ENCODE measurements around the gene SORL1. TPM values are rescaled to one million over a fixed set of nuclear protein-coding genes. Genes with fewer than 3 reads are reported as not detected.

The SORL1 gene
- polyA plus RNA-seq, 1 donor from 2014 or later: 6.5 TPM

GRCh38 chr11:121417055-121417551 lies 35.0 kb upstream of the SORL1 start:
- no peak overlapping the region for H2AFZ ChIP-seq (ENCODE audit: low read depth, low read length)
- no peak for TF ChIP-seq POLR2AphosphoS5 (IDR thresholded peaks at IDR 0.05)
- TF ChIP-seq MXI1 (conservative IDR thresholded peaks at IDR 0.05; ENCODE audit: poor library complexity, severe bottlenecking): no peak
- TF ChIP-seq, protein P1, sequence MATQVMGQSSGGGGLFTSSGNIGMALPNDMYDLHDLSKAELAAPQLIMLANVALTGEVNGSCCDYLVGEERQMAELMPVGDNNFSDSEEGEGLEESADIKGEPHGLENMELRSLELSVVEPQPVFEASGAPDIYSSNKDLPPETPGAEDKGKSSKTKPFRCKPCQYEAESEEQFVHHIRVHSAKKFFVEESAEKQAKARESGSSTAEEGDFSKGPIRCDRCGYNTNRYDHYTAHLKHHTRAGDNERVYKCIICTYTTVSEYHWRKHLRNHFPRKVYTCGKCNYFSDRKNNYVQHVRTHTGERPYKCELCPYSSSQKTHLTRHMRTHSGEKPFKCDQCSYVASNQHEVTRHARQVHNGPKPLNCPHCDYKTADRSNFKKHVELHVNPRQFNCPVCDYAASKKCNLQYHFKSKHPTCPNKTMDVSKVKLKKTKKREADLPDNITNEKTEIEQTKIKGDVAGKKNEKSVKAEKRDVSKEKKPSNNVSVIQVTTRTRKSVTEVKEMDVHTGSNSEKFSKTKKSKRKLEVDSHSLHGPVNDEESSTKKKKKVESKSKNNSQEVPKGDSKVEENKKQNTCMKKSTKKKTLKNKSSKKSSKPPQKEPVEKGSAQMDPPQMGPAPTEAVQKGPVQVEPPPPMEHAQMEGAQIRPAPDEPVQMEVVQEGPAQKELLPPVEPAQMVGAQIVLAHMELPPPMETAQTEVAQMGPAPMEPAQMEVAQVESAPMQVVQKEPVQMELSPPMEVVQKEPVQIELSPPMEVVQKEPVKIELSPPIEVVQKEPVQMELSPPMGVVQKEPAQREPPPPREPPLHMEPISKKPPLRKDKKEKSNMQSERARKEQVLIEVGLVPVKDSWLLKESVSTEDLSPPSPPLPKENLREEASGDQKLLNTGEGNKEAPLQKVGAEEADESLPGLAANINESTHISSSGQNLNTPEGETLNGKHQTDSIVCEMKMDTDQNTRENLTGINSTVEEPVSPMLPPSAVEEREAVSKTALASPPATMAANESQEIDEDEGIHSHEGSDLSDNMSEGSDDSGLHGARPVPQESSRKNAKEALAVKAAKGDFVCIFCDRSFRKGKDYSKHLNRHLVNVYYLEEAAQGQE (IDR thresholded peaks at IDR 0.05; ENCODE audit: borderline replicate concordance): no peak
- no peak for TF ChIP-seq SMC3 (conservative IDR thresholded peaks at IDR 0.05; ENCODE audit: poor library complexity)
- TF ChIP-seq EZH2 (IDR thresholded peaks at IDR 0.05; ENCODE audit: borderline replicate concordance, insufficient read depth, low read length, poor library complexity, severe bottlenecking): no peak
- TF ChIP-seq CTCF (IDR thresholded peaks at IDR 0.05; ENCODE audit: poor library complexity, severe bottlenecking): no peak
- no peak for TF ChIP-seq EP300 (conservative IDR thresholded peaks at IDR 0.05; ENCODE audit: poor library complexity, severe bottlenecking)
- no peaks in the 10 kb centered on the region for H3K9me2 ChIP-seq (ENCODE audit: insufficient read depth, low read length)
- H3K27me3 ChIP-seq (ENCODE audit: insufficient read depth, low read depth, low read length): no peaks in the 10 kb centered on the region
- H3F3A ChIP-seq (ENCODE audit: insufficient read depth, low read length, poor library complexity, severe bottlenecking): no peaks in the 10 kb centered on the region
- H3K9ac ChIP-seq (ENCODE audit: low read length): no peak overlapping the region
- no peaks in the 10 kb centered on the region for H3K79me2 ChIP-seq (replicated peaks; ENCODE audit: insufficient read depth, low read length)
- H3K36me3 ChIP-seq (ENCODE audit: insufficient read depth, low read length): no peaks in the 10 kb centered on the region
- no peak overlapping the region for H3K4me2 ChIP-seq (ENCODE audit: low read length)
- no peak overlapping the region for H3K4me3 ChIP-seq (ENCODE audit: low read length)
- H4K20me1 ChIP-seq (ENCODE audit: insufficient read depth): no peaks in the 10 kb centered on the region
- no peaks in the 10 kb centered on the region for H3K9me3 ChIP-seq (ENCODE audit: low read length)
- H3K27ac ChIP-seq (ENCODE audit: low read length): no peak overlapping the region

GRCh38 chr11:121417607-121418006 lies 34.5 kb upstream of the SORL1 start:
- no peaks in the 10 kb centered on the region for H3F3A ChIP-seq (ENCODE audit: insufficient read depth, low read length, poor library complexity, severe bottlenecking)
- H3K9me3 ChIP-seq (ENCODE audit: low read length): no peaks in the 10 kb centered on the region
- H3K9ac ChIP-seq (ENCODE audit: low read length): no peak overlapping the region
- no peak overlapping the region for H3K27ac ChIP-seq (ENCODE audit: low read length)
- H3K36me3 ChIP-seq (ENCODE audit: insufficient read depth, low read length): no peaks in the 10 kb centered on the region
- H3K4me3 ChIP-seq (ENCODE audit: low read length): no peak overlapping the region
- H3K79me2 ChIP-seq (replicated peaks; ENCODE audit: insufficient read depth, low read length): no peaks in the 10 kb centered on the region
- H3K27me3 ChIP-seq (ENCODE audit: insufficient read depth, low read depth, low read length): no peaks in the 10 kb centered on the region
- H4K20me1 ChIP-seq (ENCODE audit: insufficient read depth): no peaks in the 10 kb centered on the region
- H2AFZ ChIP-seq (ENCODE audit: low read depth, low read length): no peak overlapping the region
- H3K4me2 ChIP-seq (ENCODE audit: low read length): no peak overlapping the region
- TF ChIP-seq POLR2AphosphoS5 (IDR thresholded peaks at IDR 0.05): no peak
- TF ChIP-seq EZH2 (IDR thresholded peaks at IDR 0.05; ENCODE audit: borderline replicate concordance, insufficient read depth, low read length, poor library complexity, severe bottlenecking): no peak
- TF ChIP-seq CTCF (IDR thresholded peaks at IDR 0.05; ENCODE audit: poor library complexity, severe bottlenecking): no peak
- TF ChIP-seq EP300 (conservative IDR thresholded peaks at IDR 0.05; ENCODE audit: poor library complexity, severe bottlenecking): no peak
- no peak for TF ChIP-seq TAF1 (IDR thresholded peaks at IDR 0.05; ENCODE audit: low read depth)
- TF ChIP-seq MXI1 (conservative IDR thresholded peaks at IDR 0.05; ENCODE audit: poor library complexity, severe bottlenecking): no peak
- TF ChIP-seq, protein P1 (IDR thresholded peaks at IDR 0.05; ENCODE audit: borderline replicate concordance): no peak
- TF ChIP-seq RAD21 (conservative IDR thresholded peaks at IDR 0.05): no peak
- TF ChIP-seq SMC3 (conservative IDR thresholded peaks at IDR 0.05; ENCODE audit: poor library complexity): no peak
- H3K9me2 ChIP-seq (ENCODE audit: insufficient read depth, low read length): no peaks in the 10 kb centered on the region

Data from neural cell (in vitro differentiated cells).